Stimulated activated CD4-positive, alpha-beta T cell treated with anti-CD3 and anti-CD28 coated beads, Interleukin-1b, Interleukin-23, amount 100 ng/mL, for 24 hours (primary cell): ENCODE measurements around the gene ZBTB45.
A peak's percentile ranks its signal among the peaks of the same experiment; 100 is the strongest.
"Not testable (repeated sequence)": the region's sequence is repeated elsewhere in the genome, so short reads cannot be mapped to it uniquely, and the experiment has no call there.

Source experiments
- DNase-seq, 4 experiments: peaks; one replicate each; pipeline ENCODE4 v3.0.0-alpha.2; 2020; ENCODE audit warnings: low read depth in 4 of 4, low spot score in 1 of 4

The ZBTB45 gene

DNA sequence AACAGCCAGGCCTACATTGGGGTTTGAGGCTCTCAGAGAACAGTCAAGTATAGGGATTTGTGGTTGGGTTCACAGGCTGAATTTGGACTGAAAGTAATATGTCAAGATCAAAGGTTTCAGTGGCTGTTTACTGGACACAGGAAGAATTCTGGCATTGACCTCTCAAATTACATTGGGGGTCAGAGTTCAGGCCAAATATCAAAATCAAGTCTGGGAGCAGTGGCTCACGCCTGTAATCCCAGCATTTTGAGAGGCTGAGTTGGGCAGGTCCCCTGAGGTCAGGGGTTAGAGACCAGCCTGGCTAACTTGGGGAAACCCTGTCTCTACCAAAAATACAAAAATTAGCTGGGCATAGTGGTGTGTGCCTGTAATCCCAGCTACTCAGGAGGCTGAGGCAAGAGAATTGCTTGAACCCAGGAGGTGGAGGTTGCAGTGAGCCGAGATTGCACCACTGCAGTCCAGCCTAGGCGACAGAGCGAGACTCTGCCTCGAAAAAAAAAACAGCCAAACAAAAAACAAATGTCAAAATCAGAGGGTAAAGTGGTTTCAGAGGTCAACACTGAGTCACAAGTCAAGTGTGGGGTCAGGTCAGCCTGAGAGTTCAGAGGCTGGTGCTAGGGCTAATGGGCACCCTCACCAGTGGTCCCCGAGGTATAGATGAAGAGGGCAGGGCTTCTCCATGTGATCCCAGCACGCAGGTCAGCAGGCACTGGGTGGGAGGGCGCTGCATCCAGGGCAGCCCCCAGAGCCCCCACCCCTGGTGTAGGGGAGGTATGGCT is 9.3 kb downstream of the ZBTB45 start:
- no peak for DNase-seq

DNA sequence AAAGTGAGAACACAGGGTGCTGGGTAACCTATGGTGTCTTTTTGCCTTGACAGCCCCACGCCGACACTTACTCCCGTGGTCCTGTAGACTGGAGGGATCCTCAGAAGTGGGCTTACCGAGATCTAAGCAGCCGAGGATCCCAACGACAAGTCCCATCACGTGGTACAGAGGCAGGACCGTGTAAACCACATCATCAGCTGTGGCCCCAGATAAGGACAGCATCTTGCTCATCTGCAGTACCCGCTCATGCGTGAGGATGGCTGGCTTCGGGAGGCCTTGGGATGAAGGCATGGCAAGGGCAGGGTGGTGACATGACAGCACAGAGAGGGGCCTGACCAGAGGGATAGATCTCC is 9.9 kb downstream of the ZBTB45 start:
- DNase-seq = no peak

DNA sequence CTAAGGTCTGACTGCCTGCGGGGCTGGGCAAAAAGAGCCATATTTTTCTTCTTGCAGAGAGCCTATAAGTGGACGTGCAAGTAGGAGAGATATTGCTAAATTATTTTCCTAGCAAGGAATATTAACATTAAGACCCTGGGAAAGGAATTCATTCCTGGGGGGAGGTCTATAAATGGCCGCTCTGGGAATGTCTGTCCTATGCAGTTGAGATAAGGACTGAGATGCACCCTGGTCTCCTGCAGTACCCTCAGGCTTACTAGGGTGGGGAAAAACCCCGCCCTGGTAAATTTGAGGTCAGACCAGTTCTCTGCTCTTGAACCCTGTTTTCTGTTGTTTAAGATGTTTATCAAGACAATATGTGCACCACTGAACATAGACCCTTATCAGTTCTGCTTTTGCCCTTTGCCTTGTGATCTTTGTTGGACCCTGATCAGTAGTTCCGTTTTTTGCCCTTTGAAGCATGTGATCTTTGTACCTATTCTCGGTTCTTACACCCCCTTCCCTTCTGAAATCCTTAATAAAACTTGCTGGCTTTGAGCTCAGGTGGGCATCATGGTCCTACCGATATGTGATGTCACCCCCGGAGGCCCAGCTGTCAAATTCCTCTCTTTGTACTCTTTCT is 11.9 kb downstream of the ZBTB45 start:
- not testable (repeated sequence) for DNase-seq

DNA sequence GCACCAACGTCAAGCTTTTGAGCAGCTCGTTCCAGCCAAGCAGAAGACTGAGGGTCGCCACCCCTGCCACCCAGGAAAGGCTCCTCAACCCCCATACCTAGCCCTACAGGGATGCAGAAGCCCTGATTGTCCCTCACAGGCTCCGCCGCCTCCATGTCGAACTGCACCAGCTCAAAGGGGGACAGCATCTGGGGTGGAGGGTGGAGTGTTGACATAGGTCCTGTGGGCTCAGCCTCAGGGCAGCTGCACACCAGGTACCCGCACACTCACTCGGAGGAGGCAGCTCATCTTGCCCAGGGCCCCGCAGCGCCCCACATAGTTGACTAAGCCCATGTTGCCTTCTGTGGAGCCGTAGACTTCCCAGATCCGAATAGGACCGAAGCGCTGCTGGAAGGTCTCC is 19.4 kb downstream of the ZBTB45 start:
- DNase-seq = no peak

DNA sequence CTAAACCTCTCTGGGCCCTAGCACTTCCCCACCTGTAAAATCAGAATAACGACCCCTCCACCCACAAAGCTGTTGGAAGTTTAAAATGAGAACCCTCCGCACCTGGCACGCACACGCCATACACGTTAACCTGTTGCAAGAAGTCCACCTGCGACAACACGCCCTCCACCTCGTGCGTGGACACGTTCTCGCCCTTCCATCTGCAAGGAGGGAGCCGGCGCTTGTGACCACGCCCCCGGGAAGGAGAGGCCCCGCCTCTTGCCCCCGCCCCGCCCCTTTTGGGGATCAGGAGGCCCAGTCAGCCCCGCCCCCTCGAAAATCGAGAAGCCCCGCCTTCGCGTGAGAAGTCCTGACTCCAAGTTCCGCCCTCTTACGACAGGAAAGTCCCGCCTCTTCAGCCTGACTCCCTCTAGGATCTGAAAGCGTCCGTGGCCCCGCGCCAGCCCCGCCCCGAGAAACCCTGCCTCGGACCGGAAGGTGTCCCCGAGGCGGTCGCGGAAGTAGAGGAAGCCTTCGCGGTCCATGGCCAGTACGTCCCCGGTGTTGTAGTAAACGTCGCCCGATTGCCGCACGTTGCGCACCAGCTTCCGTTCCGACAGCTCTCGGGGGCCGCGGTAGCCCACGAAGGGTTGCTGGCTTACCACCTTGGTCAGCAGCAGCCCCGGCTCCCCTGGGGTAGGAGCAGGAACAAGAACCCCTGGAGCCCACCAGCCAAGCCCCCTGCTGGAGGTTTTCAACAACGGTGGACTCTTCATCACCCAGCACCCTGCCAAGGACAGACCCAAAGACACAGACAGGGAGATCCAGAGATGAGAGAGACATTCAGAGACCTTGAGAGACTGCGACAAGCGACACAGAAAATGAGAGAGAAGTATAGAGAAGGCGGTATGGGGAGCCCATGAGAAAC is 20.3 kb downstream of the ZBTB45 start:
- peak; percentile 95 to 100 (median 98) for DNase-seq

- no peak for DNase-seq
Measured at GRCh38 chr19:58498316-58499020, 21.1 kb downstream of the ZBTB45 start.

DNA sequence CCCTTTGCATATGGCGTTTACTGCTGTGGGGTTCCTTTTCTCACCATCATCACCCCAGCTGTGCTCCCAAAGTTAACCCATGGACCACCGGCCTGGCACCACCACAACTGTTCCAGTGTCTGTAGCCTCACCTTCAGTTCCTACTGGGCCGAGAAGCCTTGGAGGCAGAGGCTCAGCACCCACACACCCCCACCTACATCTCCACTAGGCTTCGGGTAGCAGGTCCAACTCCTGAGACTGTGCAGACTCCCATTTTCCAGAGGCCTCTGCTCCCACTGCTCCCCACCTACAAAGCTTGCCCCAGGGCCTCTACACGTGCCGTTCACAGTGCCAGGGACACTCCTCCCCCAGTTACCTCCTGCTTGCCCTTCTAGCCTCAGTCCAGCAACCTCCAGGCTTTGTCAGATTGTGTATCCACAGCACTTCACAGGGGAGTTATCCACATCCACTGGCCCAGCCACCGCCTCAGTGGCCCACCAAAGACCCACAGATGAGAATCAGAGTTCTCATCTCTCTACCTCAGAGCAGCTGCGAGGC is 21.9 kb downstream of the ZBTB45 start:
- DNase-seq = no peak

DNA sequence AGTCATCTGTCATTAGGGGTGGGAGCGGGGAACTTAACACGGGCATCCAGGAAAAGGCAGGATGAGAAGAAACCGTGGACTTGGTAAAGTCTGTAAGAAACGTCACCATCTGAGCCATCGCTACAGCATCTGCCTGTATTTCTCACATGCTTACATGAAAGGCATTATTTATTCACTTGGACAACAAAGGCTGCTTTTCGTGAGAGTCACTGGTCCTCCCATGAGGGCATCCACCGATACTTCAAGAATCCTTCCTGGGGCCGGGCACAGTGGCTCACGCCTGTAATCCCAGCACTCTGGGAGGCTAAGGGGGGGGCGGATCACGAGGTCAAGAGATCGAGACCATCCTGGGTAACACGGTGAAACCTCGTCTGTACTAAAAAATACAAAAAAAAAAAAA is 27.3 kb downstream of the ZBTB45 start:
- DNase-seq = no peak

- DNase-seq = no peak
Measured at GRCh38 chr19:58491393-58491792, 28.2 kb downstream of the ZBTB45 start.

DNA sequence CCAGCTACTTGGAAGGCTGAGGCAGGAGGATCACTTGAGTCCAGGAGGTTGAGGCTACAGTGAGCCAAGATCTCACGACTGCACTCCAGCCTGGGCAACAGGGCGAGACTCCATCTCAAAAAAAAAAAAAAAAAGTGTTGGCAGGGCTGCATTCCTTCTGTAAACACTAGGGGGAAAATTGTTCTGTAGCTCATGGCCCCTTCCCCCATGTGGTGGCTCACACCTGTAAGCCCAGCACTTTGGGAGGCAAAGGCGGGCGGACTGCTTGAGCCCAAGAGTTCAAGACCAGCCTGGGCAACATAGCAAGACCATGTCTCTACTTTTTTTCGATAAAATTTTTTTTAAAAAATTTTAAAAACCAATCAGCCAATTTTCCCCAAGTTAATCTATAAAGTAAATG is 35.3 kb downstream of the ZBTB45 start:
- DNase-seq = not testable (repeated sequence)

- DNase-seq = no peak
Measured at GRCh38 chr19:58483776-58484175, 35.8 kb downstream of the ZBTB45 start.

- no peak for DNase-seq
Measured at GRCh38 chr19:58482372-58482771, 37.2 kb downstream of the ZBTB45 start.

DNA sequence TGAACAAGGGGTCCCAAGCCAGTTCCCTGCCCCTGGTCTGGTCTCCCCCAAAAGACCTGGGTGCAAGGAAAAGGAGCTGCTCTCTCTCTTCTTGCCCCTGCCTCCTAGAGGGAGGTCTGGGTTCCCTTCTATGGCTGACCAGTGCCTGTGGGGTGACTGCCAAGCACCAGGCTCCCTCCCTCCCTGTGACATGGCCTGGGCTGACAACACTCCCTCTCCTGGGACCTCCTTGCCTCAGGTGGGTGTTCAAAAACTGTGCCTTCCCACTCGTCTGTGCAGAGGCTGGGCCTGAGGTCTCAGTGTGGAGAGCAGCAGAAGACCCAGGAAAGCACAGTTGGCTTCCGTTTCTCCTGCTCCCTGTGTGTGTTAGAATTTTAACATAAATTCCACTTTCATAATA is 38.8 kb downstream of the ZBTB45 start:
- DNase-seq = no peak

DNA sequence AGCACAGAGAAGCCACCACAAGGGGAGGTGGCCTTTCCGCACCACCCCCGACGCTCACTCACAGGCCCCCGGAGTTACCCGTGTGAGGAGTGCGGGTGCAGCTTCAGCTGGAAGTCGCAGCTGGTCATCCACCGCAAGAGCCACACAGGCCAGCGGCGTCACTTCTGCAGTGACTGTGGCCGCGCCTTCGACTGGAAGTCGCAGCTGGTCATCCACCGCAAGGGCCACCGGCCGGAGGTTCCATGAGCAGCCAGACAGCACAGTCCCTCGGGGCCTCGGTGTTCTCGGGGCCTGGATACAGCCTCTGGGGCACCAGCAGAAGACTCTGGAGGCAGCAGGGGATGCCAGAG is 39.2 kb downstream of the ZBTB45 start:
- no peak for DNase-seq

GRCh38 chr19:58479736-58480480 is 39.7 kb downstream of the ZBTB45 start:
- no peak for DNase-seq

DNA sequence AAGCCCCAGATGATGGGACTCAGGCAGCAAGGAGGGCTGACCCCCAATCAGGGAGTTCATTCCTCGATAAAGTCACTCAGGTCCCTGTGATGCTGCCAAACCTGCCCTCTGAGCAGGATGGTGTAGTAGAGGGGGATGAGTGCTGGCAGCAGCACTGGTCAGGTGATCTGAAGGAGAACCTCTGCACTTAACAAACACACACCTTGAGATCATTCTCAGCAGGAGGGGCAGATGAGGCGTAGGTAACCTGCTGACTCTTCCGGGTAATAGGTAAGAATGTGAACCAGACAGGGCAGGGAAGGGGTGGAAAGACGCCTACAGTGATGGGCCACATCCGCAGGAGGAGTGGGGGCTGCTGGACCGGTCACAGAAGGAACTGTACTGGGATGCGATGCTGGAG is 40.3 kb downstream of the ZBTB45 start:
- DNase-seq = no peak

DNA sequence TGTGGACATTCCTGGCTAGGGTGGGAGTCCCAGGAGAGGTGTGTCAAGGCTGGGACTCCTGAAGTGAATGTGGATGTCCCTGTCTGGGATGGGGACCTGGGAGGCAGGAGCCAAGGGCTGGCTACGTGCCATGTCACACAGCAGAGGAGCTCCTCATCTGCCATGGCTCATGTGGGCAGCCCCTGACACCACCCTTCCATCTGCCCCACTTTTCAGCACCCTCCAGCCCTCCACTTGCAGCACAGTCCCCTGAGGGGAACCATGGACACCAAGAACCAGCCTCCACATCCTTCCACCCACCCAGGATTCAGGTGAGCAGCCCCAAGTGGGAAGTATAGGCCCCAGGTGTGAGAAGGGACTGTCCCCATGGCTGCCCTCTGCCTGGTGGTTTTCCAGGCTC is 41.7 kb downstream of the ZBTB45 start:
- no peak for DNase-seq

DNA sequence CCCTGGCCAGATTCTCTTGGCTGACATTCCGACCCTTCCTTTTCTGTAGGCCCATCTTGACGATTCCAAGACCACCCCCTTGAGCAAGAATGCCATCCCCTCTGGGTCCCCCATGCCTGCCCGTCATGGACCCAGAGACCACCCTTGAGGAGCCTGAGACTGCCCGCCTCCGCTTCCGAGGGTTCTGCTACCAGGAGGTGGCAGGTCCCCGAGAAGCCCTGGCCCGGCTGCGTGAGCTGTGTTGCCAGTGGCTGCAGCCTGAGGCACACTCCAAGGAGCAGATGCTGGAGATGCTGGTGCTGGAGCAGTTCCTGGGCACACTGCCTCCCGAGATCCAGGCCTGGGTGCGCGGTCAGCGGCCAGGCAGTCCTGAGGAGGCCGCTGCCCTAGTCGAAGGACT is 42.5 kb downstream of the ZBTB45 start:
- no peak for DNase-seq

- DNase-seq = no peak
Measured at GRCh38 chr19:58476498-58477015, 43.1 kb downstream of the ZBTB45 start.
